LNCAP (cell line): ENCODE measurements around the gene ZNF440.

Source experiments
- CTCF ChIP-seq: fragments of 450-650 bp; IDR thresholded peaks from 2 replicates; pipeline ENCODE4 v1.5.1; 2017; ENCODE audit warnings: mild to moderate bottlenecking

ZNF440 gene

GRCh38 chr19:11807099-11807380 is 7.0 kb upstream of the ZNF440 start:
- no peak for TF ChIP-seq CTCF

GRCh38 chr19:11813703-11814028 is 407 bp upstream of the ZNF440 start:
- TF ChIP-seq CTCF = no peak

GRCh38 chr19:11814700-11815035 is 595 bp downstream of the ZNF440 start:
- TF ChIP-seq CTCF = no peak

GRCh38 chr19:11821474-11822109 is 7.5 kb downstream of the ZNF440 start:
- TF ChIP-seq CTCF = no peak

DNA sequence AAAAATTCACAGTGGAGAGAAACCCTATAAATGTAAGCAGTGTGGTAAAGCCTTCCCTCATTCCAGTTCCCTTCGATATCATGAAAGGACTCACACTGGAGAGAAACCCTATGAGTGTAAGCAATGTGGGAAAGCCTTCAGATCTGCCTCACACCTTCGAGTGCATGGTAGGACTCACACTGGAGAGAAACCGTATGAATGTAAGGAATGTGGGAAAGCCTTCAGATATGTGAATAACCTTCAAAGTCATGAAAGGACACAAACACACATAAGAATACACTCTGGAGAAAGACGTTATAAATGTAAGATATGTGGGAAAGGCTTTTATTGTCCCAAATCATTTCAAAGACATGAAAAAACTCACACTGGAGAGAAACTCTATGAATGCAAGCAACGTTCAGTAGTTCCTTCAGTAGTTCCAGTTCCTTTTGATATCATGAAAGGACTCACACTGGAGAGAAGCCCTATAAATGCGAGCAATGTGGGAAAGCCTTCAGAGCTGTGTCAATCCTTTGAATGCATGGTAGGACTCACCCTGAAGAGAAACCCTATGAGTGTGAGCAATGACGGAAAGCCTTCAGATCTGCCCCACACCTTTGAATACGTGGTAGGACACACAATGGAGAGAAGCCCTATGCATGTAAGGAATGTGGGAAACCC is 18.3 kb downstream of the ZNF440 start:
- TF ChIP-seq CTCF = no peak

- no peak for TF ChIP-seq CTCF
Observed at GRCh38 chr19:11833541-11833940, 19.5 kb downstream of the ZNF440 start.

DNA sequence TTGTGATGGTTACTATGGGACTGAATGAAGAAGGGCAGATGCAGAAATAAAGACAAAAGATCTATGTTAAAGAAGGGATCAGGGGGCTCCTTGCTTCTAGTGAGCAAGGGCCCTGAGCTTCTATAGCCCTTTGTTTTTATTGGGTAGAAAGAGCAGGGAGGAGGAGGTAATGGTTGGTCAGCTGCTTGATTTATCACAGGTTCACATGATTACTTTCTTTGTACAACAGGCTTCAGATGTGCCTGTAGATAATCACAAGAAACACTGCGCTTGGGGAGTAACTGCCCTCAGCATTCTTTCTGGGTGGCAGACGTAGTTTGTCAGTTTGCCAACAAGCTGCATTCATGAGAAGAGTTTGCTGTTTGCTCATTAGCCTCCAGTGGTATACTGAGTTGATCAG is 29.6 kb downstream of the ZNF440 start:
- no peak for TF ChIP-seq CTCF

DNA sequence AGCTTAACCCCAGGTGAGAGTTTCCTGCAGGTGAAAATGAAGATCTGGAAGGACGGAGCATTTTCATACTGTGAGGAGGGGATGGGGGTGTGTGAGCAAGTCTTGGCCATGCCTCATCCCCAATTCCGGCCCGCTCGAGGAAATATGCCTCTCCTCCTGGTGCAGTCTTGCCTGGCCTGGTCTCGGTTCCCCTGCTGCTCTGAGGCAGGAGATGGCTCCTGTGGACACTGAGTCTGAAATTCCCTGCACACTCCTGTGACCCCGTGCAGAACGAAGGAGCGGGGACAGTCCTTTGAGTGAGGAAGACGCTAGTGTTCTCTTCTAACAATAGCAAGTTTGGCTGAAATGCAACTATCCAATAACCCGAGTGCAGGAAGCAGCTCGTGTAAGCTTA is 34.1 kb downstream of the ZNF440 start:
- no peak for TF ChIP-seq CTCF
